GM20000 (cell line): ENCODE measurements around the gene SCN2A.
"Not testable (repeated sequence)": the region's sequence is repeated elsewhere in the genome, so short reads cannot be mapped to it uniquely, and the experiment has no call there.

Experiments
- DNase-seq: peaks from one replicate; pipeline ENCODE4 v3.0.0; 2012; ENCODE audit warnings: low spot score
- TF ChIP-seq, protein P1 (sequence below): IDR thresholded peaks from 2 replicates; pipeline ENCODE4 v1.5.1; 2012; ENCODE audit warnings: mild to moderate bottlenecking, control low read depth; ENCODE audit errors: extremely low read depth, missing control alignments

Gene SCN2A

GRCh38 chr2:165251366-165251765 lies 12.2 kb downstream of the SCN2A start:
- no peak for DNase-seq
- TF ChIP-seq, protein P1, sequence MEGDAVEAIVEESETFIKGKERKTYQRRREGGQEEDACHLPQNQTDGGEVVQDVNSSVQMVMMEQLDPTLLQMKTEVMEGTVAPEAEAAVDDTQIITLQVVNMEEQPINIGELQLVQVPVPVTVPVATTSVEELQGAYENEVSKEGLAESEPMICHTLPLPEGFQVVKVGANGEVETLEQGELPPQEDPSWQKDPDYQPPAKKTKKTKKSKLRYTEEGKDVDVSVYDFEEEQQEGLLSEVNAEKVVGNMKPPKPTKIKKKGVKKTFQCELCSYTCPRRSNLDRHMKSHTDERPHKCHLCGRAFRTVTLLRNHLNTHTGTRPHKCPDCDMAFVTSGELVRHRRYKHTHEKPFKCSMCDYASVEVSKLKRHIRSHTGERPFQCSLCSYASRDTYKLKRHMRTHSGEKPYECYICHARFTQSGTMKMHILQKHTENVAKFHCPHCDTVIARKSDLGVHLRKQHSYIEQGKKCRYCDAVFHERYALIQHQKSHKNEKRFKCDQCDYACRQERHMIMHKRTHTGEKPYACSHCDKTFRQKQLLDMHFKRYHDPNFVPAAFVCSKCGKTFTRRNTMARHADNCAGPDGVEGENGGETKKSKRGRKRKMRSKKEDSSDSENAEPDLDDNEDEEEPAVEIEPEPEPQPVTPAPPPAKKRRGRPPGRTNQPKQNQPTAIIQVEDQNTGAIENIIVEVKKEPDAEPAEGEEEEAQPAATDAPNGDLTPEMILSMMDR, result no peak

GRCh38 chr2:165253178-165253577 lies 14.0 kb downstream of the SCN2A start:
- DNase-seq, result no peak
- TF ChIP-seq, protein P1, result no peak

- DNase-seq, result no peak
- TF ChIP-seq, protein P1, result no peak
Observed at GRCh38 chr2:165256618-165257017, 17.4 kb downstream of the SCN2A start.

DNA sequence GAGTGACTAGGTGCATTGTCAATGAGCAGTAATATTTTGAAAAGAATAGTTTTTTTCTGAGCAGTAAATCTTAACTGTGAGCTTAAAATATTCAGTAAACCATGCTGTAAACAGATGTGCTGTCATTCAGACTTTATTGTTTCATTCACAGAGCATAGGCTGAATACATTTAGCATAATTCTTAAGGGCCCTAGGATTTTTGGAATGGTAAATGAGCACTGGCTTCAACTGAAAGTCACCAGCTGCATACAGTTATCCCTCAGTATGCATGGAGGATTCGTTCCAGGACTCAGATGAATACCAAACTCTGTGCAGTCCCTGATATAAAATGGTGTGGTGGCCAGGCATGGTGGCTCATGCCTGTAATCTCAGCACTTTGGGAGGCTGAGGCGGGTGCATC lies 21.1 kb downstream of the SCN2A start:
- not testable (repeated sequence) for DNase-seq

- DNase-seq, result no peak
- TF ChIP-seq, protein P1, result no peak
Observed at GRCh38 chr2:165268754-165269153, 29.5 kb downstream of the SCN2A start.

GRCh38 chr2:165273176-165273575 lies 34.0 kb downstream of the SCN2A start:
- no peak for DNase-seq
- TF ChIP-seq, protein P1, result no peak

DNA sequence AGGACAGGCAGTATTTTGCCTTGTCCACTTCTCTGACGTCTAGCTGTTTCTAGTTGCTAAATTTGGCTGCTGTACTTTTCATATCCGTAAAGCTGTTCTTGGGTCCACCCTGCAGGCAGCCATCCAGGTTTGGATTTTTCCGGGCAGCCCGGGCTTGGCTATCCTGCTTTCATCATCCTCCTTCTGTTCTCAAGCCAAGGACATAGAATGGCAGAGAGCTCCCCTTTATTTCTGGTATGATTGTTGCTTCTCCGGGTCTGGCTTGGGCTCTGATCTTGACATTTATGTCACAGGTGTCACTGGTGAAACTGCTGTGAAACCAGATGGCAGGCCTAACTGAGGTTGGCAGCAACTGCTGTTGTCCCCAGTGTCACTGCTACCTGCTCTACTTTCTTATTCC lies 35.5 kb downstream of the SCN2A start:
- DNase-seq, result no peak
- TF ChIP-seq, protein P1, result no peak

- no peak for DNase-seq
- TF ChIP-seq, protein P1, result no peak
Observed at GRCh38 chr2:165275932-165276331, 36.7 kb downstream of the SCN2A start.
